Ovary (tissue), 9 donors: ENCODE results near the gene OR4D1. TPM values are rescaled to one million over a fixed set of nuclear protein-coding genes. Genes with fewer than 3 reads are reported as not detected.

Experiments
- DNase-seq, 5 donors: peaks; one replicate each; pipeline ENCODE4 v3.0.0-alpha.2; 2019 to 2020
- H3K27ac ChIP-seq, 2 donors: fragments of 200-600 bp; one replicate each; pipeline versions ENCODE4 v1.5.1 to v1.8.0; 2019 to 2022
- H3K27me3 ChIP-seq: fragments of 200-600 bp; one replicate; pipeline ENCODE4 v1.8.0; 2022
- H3K36me3 ChIP-seq: fragments of 200-600 bp; sonication (generic); one replicate; pipeline ENCODE4 v1.5.1; 2019
- H3K4me1 ChIP-seq: one replicate; pipeline ENCODE4 v1.8.1; 2013; ENCODE audit warnings: mild to moderate bottlenecking, moderate library complexity; ENCODE audit not compliant: insufficient read depth
- H3K4me3 ChIP-seq: fragments of 200-600 bp; sonication (generic); one replicate; pipeline ENCODE4 v1.5.1; 2017
- H3K9me3 ChIP-seq, 2 donors: fragments of 200-600 bp in 1 of 2; sonication (generic) in 1 of 2; one replicate each; pipeline versions ENCODE4 v1.5.1 to v1.8.1; 2013 to 2019; ENCODE audit warnings: mild to moderate bottlenecking in 1 of 2, moderate library complexity in 1 of 2
- CTCF ChIP-seq, 3 donors: fragments of 450-650 bp in 2 of 3; fragments of 200-600 bp in 1 of 3; IDR thresholded peaks; one replicate each; pipeline versions ENCODE4 v1.5.1 to v1.8.0; 2016 to 2022; ENCODE audit warnings: antibody characterized with exemption in 3 of 3, mild to moderate bottlenecking in 1 of 3
- EP300 ChIP-seq: sonication (generic); formaldehyde crosslinking; IDR thresholded peaks from one replicate; pipeline ENCODE4 v1.6.1; 2017; ENCODE audit warnings: antibody characterized with exemption
- POLR2A ChIP-seq: fragments of 450-650 bp; IDR thresholded peaks from one replicate; pipeline ENCODE4 v1.6.1; 2017; ENCODE audit warnings: antibody characterized with exemption, mild to moderate bottlenecking, moderate library complexity
- WGBS, 3 donors: extraction: QIAGEN DNeasy Blood & Tissue Kit in 1 of 3; methylation state at CpG; one replicate each; pipeline versions ENCODE4 v1.1.5 to v1.1.7; 2013 to 2017; 5-methylcytosine and 5-hydroxymethylcytosine counted together
- intact Hi-C, 4 donors: fragments of 100-400 bp; cut with DNase I; formaldehyde crosslinking; loops; one replicate each; pipeline versions ENCODE4 v1.11.0 to v1.15.1; 2022 to 2023
- polyA plus RNA-seq, 2 donors: library from polyadenylated mRNA; stranded (reverse); fragments of 200-250 nt in 1 of 2; fragments of 350-450 nt in 1 of 2; fragmentation: Illumina TruSeq in 1 of 2; extraction: RNeasy Lipid Tissue Mini Kit (QIAGEN cat#74804) in 1 of 2; gene quantifications; one replicate each; pipeline ENCODE4 v1.2.3, GENCODE V29; 2013 to 2014
- total RNA-seq, 7 donors: library from RNA; depleted of rRNA in 2 of 7; stranded (reverse); fragments of >200 nt in 2 of 7; fragmentation: NEBNext Ultra II Directional in 3 of 7; extraction: Animal tissue kit (Norgen Biotek cat#: 25700) in 3 of 7; gene quantifications; one replicate each; pipeline versions ENCODE4 v1.1.0 to v1.2.4, GENCODE V29; 2016 to 2023
- donor health status: DM: no; HTN: no; CAD: no; lungs with moderate emphysema.
- donor health status: DM: no; HTN: no; CAD: no.
- donor health status: Bipolar disorder and iron deficiency.
- donor health status: DM: yes; HTN: yes; CAD: no.
- donor health status: DM: no; HTN: no; CAD: no.
- donor health status: DM: yes; HTN: yes; CAD: no.

The OR4D1 gene
- total and polyA plus RNA-seq, 9 donors: 0.03 TPM; not detected in 8

- Histone ChIP-seq H3K27ac (no peak overlapping the region), H3K27me3 (no peaks in the 10 kb centered on the region), H3K9me3 (no peaks in the 10 kb centered on the region), H3K36me3 (no peaks in the 10 kb centered on the region), H3K4me3 (no peak overlapping the region), H3K4me1 (no peaks in the 10 kb centered on the region)
- intact Hi-C loops: no loop called here
- no peak for DNase-seq
- 1 to 3% (median 2%) methylated on average over 65 of the region's 65 CpGs for WGBS, 3 donors
- TF ChIP-seq POLR2A (no peak), CTCF (IDR thresholded peaks at IDR 0.05) (no peak), EP300 (no peak)
These were observed 8.9 kb downstream of the OR4D1 start for GRCh38 chr17:58156839-58157803.

GRCh38 chr17:58158181-58158580, 10.0 kb downstream of the OR4D1 start:
- Histone ChIP-seq H3K27ac (no peak overlapping the region), H3K9me3 (no peaks in the 10 kb centered on the region), H3K4me1 (no peaks in the 10 kb centered on the region), H3K36me3 (no peaks in the 10 kb centered on the region), H3K4me3 (no peak overlapping the region), H3K27me3 (no peaks in the 10 kb centered on the region)
- DNase-seq: no peak
- TF ChIP-seq CTCF (IDR thresholded peaks at IDR 0.05) (no peak), POLR2A (no peak), EP300 (no peak)
- WGBS, 3 donors: 59 to 64% (median 62%) methylated on average over 2 of the region's 2 CpGs
- intact Hi-C loops: no loop called here

- TF ChIP-seq CTCF (IDR thresholded peaks at IDR 0.05) (no peak), POLR2A (no peak), EP300 (no peak)
- WGBS, 3 donors: 74 to 79% (median 76%) methylated on average over 3 of the region's 3 CpGs
These were observed 13.4 kb downstream of the OR4D1 start for GRCh38 chr17:58161566-58161965.

GRCh38 chr17:58165981-58166380, 17.8 kb downstream of the OR4D1 start:
- TF ChIP-seq POLR2A (no peak), EP300 (no peak), CTCF (IDR thresholded peaks at IDR 0.05) (no peak)
- Histone ChIP-seq H3K36me3 (no peaks in the 10 kb centered on the region), H3K27ac (no peak overlapping the region), H3K9me3 (no peaks in the 10 kb centered on the region), H3K4me3 (no peak overlapping the region), H3K4me1 (no peaks in the 10 kb centered on the region), H3K27me3 (peaks cover 3% of the 10 kb centered on the region)
- WGBS, 3 donors: 0 to 10% (median 4%) methylated on average over 2 of the region's 2 CpGs
- DNase-seq: no peak
- intact Hi-C loops: no loop called here

More at GRCh38 chr17:58161566-58161965, 13.4 kb downstream of the OR4D1 start:
- DNase-seq: no peak
- no peak overlapping the region for H3K27ac ChIP-seq
- intact Hi-C loops: no loop called here
- no peak overlapping the region for H3K4me3 ChIP-seq
- peaks cover 3% of the 10 kb centered on the region for H3K27me3 ChIP-seq
- no peaks in the 10 kb centered on the region for H3K36me3 ChIP-seq
- H3K4me1 ChIP-seq: no peaks in the 10 kb centered on the region
- H3K9me3 ChIP-seq: no peaks in the 10 kb centered on the region
